ENCODE data around the gene GRAMD4. TPM values are rescaled to one million over a fixed set of nuclear protein-coding genes. Genes with fewer than 3 reads are reported as not detected.
A peak's percentile ranks its signal among the peaks of the same experiment; 100 is the strongest.

Gene GRAMD4
- total RNA-seq, 1 experiment from 2014 or later: 23.4 TPM

DNA sequence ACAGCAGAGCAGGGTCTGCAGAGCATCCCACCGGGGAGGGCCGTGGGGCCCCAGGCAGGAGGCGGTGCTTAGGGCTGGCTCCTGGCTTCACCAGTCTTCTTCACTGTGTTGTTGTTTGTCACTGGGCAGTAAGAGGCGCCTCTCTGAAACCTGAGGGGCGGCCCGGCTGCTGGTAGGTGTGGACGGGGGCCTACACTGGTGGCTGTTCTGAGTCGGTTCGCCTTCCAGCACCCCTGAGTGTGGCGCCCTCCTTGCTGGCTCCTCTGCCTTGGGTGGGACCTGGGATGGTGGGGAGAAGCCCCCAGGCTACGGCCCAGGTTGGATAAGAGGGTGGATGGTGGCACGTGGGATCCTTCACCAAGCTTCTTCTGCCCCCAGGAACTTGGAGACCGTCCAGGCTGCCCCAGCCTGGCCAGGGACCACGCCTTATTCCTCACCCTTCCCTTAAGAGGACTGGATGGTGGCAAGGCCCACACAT lies 10.4 kb upstream of the GRAMD4 start:
- CTCF ChIA-PET: no interaction called here
- Mint-ChIP-seq H3K4me1 (ENCODE audit: low read depth, unreplicated experiment) (peaks cover 14% of the 10 kb centered on the region), H3K4me3 (ENCODE audit: unreplicated experiment) (no peak overlapping the region), H3K27me3 (ENCODE audit: insufficient read depth, unreplicated experiment) (no peaks in the 10 kb centered on the region), H3K27ac (ENCODE audit: unreplicated experiment) (peak overlapping the region; percentile 75), H3K36me3 (ENCODE audit: insufficient read depth, unreplicated experiment) (no peaks in the 10 kb centered on the region), H3K9me3 (ENCODE audit: unreplicated experiment) (no peaks in the 10 kb centered on the region)
- H3K27me3 ChIP-seq (replicated peaks; ENCODE audit: control insufficient read depth, insufficient read depth, low read length): no peaks in the 10 kb centered on the region
- POLR2A ChIA-PET: no interaction called here
- H3K4me1 ChIP-seq: peaks cover 12% of the 10 kb centered on the region
- no peaks in the 10 kb centered on the region for H3K36me3 ChIP-seq (ENCODE audit: control insufficient read depth, insufficient read depth, low read length)
- no TSS peak for BruUV-seq (replicated peaks)
- TF ChIP-seq, protein P1, sequence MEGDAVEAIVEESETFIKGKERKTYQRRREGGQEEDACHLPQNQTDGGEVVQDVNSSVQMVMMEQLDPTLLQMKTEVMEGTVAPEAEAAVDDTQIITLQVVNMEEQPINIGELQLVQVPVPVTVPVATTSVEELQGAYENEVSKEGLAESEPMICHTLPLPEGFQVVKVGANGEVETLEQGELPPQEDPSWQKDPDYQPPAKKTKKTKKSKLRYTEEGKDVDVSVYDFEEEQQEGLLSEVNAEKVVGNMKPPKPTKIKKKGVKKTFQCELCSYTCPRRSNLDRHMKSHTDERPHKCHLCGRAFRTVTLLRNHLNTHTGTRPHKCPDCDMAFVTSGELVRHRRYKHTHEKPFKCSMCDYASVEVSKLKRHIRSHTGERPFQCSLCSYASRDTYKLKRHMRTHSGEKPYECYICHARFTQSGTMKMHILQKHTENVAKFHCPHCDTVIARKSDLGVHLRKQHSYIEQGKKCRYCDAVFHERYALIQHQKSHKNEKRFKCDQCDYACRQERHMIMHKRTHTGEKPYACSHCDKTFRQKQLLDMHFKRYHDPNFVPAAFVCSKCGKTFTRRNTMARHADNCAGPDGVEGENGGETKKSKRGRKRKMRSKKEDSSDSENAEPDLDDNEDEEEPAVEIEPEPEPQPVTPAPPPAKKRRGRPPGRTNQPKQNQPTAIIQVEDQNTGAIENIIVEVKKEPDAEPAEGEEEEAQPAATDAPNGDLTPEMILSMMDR (IDR thresholded peaks at IDR 0.05; ENCODE audit: insufficient read depth in 1 of 2, low read depth in 1 of 2, low read length in 1 of 2, severe bottlenecking in 1 of 2, unreplicated experiment in 1 of 2): no peak
- no peaks in the 10 kb centered on the region for H3K9me3 ChIP-seq
- DNase-seq: no peak
- intact Hi-C loops (cut with micrococcal nuclease; ENCODE audit: unreplicated experiment): no loop called here
- no peak overlapping the region for H3K4me3 ChIP-seq (ENCODE audit: low read depth, low read length)

DNA sequence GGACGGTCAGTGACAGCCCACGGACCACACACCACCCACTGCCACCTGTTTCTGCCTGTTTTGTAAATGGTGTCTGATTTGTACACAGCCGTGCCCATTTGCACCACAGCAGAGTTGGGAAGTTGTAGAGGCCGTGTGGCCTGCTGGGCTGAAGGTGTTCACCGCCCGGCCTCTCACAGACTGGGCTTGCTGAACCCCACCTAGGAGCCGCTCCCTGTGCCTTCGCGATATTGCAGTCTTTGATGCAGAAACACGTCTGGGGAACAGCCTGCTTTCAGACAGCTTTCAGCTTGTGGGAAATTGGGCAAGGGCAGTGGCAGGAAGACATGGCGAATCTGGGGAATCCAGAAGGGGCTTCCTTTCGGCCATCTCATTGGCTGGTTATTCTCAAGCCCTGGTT lies 9.8 kb upstream of the GRAMD4 start:
- Mint-ChIP-seq H3K27ac (ENCODE audit: unreplicated experiment) (no peak overlapping the region), H3K27me3 (ENCODE audit: insufficient read depth, unreplicated experiment) (no peaks in the 10 kb centered on the region), H3K36me3 (ENCODE audit: insufficient read depth, unreplicated experiment) (no peaks in the 10 kb centered on the region), H3K9me3 (ENCODE audit: unreplicated experiment) (no peaks in the 10 kb centered on the region), H3K4me3 (ENCODE audit: unreplicated experiment) (no peak overlapping the region), H3K4me1 (ENCODE audit: low read depth, unreplicated experiment) (peaks cover 14% of the 10 kb centered on the region)
- ChIA-PET CTCF (no interaction called here), POLR2A (no interaction called here)
- intact Hi-C loops (cut with micrococcal nuclease; ENCODE audit: unreplicated experiment): no loop called here
- H3K27me3 ChIP-seq (replicated peaks; ENCODE audit: control insufficient read depth, insufficient read depth, low read length): no peaks in the 10 kb centered on the region
- H3K36me3 ChIP-seq (ENCODE audit: control insufficient read depth, insufficient read depth, low read length): no peaks in the 10 kb centered on the region
- H3K4me1 ChIP-seq: peaks cover 12% of the 10 kb centered on the region
- TF ChIP-seq, protein P1 (IDR thresholded peaks at IDR 0.05; ENCODE audit: insufficient read depth in 1 of 2, low read depth in 1 of 2, low read length in 1 of 2, severe bottlenecking in 1 of 2, unreplicated experiment in 1 of 2): no peak
- H3K4me3 ChIP-seq (ENCODE audit: low read depth, low read length): no peak overlapping the region
- no peaks in the 10 kb centered on the region for H3K9me3 ChIP-seq
- DNase-seq: no peak
- BruUV-seq (replicated peaks): no TSS peak

DNA sequence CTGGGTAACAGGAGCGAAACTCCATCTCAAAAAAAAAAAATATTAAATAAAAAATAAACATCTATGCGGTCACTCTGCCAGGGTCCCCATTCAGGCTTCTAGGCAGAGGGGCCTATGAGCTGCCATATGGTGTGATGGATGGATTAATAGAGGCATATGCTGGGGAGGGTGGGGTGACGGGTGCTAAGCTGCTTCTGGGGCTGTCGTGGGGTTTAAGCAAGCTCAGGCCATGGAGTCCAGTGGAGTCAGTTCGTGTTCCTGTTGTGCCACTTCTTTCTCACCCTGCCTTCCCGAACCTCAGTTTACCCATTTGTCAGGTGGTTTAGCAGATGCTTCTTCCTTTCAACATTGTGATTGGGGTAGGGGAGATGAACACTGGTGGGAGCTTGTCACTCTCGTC lies 9.0 kb upstream of the GRAMD4 start:
- Mint-ChIP-seq H3K27ac (ENCODE audit: unreplicated experiment) (no peak overlapping the region), H3K36me3 (ENCODE audit: insufficient read depth, unreplicated experiment) (no peaks in the 10 kb centered on the region), H3K27me3 (ENCODE audit: insufficient read depth, unreplicated experiment) (no peaks in the 10 kb centered on the region), H3K9me3 (ENCODE audit: unreplicated experiment) (no peaks in the 10 kb centered on the region), H3K4me3 (ENCODE audit: unreplicated experiment) (no peak overlapping the region), H3K4me1 (ENCODE audit: low read depth, unreplicated experiment) (peaks cover 14% of the 10 kb centered on the region)
- H3K27me3 ChIP-seq (replicated peaks; ENCODE audit: control insufficient read depth, insufficient read depth, low read length): no peaks in the 10 kb centered on the region
- no peak for DNase-seq
- H3K9me3 ChIP-seq: no peaks in the 10 kb centered on the region
- intact Hi-C loops (cut with micrococcal nuclease; ENCODE audit: unreplicated experiment): no loop called here
- H3K4me3 ChIP-seq (ENCODE audit: low read depth, low read length): no peak overlapping the region
- BruUV-seq (replicated peaks): no TSS peak
- ChIA-PET POLR2A (no interaction called here), CTCF (interaction anchor here (0.7 kb wide), 2 partner anchors 243 to 282 kb away, joined by 3 to 4 read pairs; no protein-coding TSS in a partner anchor)
- no peaks in the 10 kb centered on the region for H3K36me3 ChIP-seq (ENCODE audit: control insufficient read depth, insufficient read depth, low read length)
- peaks cover 12% of the 10 kb centered on the region for H3K4me1 ChIP-seq
- TF ChIP-seq, protein P1 (IDR thresholded peaks at IDR 0.05; ENCODE audit: insufficient read depth in 1 of 2, low read depth in 1 of 2, low read length in 1 of 2, severe bottlenecking in 1 of 2, unreplicated experiment in 1 of 2): no peak

Data from Caco-2 (cell line).